ENCODE data around the gene COX18.
A peak's percentile ranks its signal among the peaks of the same experiment; 100 is the strongest.

The COX18 gene, protein sequence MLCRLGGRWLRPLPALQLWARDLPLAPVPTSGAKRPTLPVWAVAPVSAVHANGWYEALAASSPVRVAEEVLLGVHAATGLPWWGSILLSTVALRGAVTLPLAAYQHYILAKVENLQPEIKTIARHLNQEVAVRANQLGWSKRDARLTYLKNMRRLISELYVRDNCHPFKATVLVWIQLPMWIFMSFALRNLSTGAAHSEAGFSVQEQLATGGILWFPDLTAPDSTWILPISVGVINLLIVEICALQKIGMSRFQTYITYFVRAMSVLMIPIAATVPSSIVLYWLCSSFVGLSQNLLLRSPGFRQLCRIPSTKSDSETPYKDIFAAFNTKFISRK

DNA sequence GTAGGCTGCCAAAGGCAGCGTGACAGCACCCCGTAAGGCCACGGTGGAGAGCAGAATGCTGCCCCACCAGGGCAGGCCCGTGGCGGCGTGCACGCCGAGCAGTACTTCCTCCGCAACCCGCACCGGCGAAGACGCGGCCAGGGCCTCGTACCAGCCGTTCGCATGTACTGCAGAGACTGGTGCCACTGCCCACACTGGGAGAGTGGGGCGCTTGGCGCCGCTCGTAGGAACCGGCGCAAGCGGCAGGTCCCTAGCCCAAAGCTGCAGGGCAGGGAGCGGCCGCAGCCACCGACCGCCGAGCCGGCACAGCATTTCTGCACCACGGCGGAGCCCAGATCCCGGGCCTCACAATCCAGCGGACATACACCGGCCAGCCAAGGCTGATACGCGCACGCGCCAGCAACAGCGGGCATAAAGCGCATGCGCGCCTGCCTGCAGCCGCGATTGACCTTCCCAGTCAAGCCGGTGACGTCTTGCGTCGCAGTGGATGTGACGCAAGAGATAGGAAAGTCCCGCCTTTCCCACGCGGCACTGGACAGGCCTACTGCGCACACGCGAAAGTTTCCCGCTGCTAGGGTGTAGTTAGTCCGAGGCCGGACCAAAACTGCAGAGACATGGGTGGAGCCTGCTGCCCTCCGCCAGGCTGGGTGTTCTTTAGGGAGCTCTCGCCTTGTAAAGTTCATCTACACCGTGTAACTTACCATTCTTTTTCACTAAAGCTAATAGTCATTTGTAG, at the start of gene COX18:
Gene COX18 (minus strand): TSS at position 379 of the 736 bp plus-strand sequence. CDS start 67 bp downstream, at position 312.
- peak; percentile 93 for DNase-seq (ENCODE audit: low read depth)

DNA sequence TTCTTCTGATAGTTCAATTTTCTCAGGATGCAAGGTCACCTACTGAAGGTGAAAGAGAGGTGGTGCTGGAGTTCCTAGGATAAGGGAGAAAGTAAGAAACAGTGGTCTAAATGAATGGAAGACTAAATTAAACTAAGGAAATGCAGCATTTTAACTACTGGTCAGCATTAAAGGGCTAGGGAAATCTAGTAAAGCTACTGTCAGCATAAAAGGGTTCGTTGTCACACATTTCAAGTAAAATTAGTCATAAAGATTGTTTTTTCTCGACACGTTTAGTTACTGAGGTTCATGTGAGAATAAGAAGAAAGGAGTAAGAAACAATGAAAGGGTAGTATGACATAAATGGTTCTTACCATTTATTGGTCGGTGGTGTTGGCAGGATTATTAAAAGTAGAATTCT, 40.0 kb upstream of the COX18 start:
- DNase-seq (ENCODE audit: low read depth) = no peak

DNA sequence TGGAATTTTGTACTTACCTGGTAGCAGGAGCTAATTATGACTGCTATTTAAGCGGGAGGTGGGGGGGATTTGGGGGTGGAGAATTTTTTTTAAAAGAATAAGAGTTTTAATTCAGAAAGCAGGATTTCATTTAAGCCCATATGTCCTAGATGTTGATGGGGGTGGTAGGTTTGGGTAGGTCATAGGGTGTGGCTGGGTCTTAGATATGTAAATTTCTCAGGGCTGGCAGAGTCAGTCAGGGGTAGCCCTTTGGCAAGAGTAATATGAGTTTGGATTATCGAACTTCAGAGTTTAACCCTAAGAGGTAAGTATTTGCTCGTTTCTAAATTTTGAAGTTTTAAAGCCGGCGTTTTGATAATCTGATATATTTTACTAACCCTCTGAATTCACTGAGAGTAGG, 35.2 kb upstream of the COX18 start:
- no peak for DNase-seq (ENCODE audit: low read depth)

DNA sequence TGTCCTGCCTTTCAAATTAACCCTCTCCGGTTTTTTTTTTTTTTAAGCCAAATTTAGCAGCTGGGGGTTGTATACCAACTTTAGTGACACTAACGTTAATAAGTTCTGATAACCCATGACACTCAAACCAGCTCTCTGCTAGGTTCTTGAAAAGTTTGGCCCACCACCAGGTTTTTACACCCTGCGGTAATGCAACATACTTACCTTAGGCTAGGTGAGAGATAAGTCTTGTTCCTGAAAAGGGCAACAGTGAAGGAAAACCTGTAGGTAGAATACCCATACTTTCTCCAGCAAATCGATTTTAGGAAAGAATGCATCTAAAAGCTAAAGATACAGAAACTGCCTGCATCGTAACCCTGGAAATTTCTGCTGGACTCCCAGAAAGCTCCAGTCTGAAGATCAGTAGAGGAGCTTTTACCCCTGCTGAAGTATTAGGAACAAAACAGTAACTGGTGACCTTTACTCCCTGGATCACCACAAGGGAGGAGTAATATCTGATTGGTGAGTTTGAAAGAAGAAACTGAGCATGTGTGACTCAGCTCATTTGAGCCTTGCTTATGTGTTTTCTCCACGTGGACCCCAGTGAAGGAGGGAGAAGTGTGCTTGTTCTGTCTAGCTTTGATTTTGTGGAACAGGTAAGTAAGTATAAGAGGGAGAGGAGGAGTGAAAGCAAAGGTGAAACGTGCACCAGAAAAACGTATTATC, 34.4 kb upstream of the COX18 start:
- DNase-seq (ENCODE audit: low read depth) = no peak

DNA sequence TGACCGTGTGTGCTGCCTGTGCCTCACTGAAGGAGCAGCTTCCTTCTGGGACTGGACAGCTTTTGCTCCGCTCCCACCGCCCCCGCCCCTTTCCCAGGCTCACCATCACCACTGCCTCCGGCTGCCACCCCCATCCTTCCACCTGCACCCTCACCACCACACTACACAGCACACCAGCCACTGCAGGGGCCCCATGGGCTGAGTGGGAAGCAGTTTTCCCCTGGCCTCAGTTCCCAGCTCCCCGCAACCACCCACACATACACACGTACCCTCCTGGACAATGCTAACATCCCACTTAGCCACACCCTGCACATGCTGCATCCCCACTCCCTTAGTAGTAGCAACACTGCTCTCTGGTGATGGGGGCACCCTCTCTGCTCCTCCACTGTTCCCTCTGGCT, 29.6 kb upstream of the COX18 start:
- no peak for DNase-seq (ENCODE audit: low read depth)

DNA sequence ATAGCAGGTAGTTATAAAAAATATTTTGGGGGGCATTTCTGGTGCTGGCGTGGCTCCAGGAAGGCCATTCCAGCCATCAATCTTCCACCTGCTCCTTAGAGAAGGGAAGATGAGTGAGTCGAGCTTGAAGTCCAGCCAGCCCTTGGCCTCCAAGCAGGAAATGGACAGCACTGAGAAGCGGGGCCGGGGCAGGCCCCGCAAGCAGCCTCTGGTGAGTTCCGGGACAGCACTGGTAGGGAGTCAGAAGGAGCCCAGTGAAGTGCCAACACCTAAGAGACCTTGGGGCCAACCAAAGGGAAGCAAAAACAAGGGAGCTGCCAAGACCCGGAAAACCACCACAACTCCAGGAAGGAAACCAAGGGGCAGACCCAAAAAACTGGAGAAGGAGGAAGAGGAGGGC, 29.2 kb upstream of the COX18 start:
- no peak for DNase-seq (ENCODE audit: low read depth)

DNA sequence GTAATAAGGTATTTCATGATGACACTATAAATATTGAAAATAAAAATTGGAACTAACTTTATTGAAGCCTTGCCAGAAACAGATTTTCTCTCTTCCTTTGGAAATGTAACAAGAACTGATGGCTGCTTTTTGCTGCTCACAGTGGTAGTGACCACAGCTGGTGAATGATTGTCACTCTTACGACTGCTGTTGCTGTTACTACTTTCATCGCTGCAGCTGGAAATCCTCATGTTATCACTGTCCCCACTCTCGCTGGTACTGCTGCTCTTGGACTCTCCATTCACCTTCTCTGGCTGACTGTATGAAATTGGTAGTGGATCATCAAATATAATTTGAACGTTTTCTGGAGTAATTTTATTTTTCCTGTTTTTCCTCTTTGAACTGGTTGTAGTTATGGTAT, 28.5 kb upstream of the COX18 start:
- DNase-seq (ENCODE audit: low read depth) = no peak

DNA sequence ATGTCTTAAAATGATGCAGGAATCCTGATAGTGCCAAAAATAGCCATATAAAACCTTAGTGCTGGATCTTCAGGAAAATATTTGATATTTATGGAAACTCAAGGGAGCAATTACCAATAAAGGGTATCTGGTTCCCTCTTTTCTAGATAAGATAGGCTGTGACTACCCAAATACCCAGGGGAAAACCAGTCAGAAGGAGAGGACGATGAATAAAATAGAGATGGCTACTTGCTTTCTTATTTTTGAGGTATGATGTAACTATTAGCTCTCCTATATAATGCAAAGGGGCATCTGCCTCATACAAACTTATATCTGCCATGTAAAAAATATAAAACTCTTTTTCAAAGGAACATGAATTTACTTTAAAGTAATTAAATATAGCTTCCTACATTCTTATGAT, 23.4 kb upstream of the COX18 start:
- no peak for DNase-seq (ENCODE audit: low read depth)

DNA sequence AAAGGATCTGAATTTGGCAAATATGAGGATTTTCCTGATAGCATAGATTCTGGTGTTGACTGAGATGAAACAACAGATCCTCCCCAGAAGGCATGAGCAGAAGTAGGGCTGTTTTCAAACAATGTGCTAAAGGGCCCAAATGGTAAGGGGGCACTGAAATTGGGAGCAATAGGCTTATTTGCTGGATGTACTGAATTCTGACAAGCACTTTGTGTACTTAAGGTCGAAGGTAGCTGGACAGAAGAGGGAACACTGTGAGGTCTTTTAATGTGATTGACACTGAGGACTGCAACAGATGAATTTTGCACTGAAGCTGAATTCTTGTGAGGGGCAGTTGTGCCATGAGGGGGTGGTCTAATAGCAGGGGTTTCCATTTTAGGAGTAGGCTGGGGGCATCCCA, 21.2 kb upstream of the COX18 start:
- no peak for DNase-seq (ENCODE audit: low read depth)

DNA sequence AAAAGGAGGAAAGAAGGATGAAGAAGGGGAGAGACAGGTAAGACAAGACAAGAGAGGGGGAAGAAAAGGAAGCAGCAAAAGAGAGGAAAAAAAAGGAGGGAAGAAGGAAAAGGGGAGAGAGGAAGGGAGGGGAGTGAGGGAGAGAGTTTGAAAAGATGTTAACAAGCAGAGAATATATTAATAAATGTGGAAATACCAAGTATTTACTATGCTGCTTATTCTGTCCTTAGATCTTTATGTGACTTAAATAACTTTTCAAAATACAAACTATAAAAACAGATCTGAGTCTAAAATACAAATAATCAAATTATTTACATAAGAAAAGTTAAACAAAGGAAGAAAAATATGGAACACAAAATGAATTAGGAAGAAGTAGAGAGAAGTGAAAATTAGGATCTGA, 18.4 kb upstream of the COX18 start:
- no peak for DNase-seq (ENCODE audit: low read depth)

DNA sequence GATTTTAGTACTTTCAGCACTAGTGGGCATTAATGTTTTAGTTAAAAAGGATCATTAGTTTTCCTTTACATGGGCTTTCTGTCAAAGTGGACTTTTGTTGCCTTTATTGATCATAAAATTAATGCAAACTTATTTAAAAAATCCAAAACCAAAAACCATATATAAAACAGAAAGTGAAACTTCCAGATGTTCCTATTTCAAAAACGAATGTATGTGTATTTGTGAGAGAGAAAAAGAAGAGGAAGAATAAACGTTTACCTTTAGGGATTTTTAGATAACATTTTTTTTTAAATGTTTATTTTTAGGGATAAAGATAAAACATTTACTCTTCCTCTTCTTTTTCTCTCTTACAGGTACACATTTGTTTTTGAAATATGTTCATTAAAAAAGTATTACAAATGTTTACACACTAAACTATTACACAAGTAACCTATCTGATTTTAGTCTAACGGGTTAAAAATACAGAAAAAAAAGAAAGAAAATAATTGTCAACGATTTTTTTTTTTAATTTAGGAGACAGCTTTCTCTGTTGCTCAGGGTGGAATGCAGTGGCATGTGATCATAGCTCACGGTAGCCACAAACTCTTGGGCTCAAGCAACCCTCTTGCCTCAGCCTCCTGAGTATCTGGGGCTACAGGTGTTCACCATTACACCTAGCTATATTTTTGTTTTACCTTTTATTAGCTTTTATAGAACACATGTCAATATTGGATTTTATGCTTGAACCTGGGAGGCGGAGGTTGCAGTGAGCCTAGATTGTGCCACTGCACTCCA, 16.8 kb upstream of the COX18 start:
- DNase-seq (ENCODE audit: low read depth) = no peak

DNA sequence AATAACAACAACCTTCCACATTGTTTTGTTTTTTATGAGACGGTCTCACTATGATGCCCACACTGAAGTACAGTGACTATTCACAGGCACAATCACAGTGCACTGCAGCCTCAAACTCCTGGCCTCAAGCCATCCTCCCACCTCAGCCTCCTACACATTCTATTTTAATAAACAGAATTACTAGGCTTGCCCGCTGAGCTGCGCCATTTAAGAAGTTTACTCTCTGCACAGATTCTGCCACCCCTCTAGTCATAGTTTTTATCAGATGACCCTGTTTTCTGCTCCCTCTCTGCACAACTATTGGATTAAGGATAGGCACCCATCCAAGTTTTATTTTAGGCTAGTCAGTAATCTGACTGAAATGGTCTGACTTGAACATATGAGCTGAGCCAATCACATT, 11.3 kb upstream of the COX18 start:
- DNase-seq (ENCODE audit: low read depth) = no peak

DNA sequence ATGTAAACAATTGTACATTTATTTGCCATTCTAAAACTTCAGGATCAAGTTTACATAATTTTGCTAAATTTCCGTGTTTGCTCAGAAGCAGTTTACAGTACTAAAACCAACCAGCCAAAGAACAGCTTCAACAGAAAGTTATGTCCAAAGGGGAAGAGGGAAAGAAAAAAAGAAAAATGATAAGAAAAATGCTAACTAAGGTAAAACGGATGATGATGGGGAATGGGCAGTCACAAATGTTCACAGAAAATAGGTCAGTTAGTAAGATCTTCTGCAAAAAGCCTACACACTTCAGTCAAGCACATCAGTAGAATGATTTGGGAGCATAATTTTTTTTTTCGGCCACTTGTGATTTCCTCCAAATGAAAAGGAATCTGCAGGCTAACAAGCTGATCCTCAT, 6.3 kb upstream of the COX18 start:
- no peak for DNase-seq (ENCODE audit: low read depth)

DNA sequence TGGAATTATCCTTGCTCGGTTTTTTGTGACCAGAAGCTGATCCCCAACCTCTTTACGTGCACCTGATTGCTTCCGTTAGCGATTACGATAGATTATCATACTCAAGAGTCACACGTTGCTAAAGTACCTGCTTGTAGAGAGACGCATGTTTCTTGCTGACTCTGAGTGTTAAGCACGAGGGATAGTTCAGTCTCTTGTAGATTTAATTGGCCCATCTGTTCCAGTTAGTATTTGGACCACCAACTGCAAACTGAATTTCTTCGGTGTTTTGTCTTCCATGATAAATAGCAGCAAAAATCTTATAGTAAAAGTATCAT, 516 bp upstream of the COX18 start:
- no peak for DNase-seq (ENCODE audit: low read depth)

DNA sequence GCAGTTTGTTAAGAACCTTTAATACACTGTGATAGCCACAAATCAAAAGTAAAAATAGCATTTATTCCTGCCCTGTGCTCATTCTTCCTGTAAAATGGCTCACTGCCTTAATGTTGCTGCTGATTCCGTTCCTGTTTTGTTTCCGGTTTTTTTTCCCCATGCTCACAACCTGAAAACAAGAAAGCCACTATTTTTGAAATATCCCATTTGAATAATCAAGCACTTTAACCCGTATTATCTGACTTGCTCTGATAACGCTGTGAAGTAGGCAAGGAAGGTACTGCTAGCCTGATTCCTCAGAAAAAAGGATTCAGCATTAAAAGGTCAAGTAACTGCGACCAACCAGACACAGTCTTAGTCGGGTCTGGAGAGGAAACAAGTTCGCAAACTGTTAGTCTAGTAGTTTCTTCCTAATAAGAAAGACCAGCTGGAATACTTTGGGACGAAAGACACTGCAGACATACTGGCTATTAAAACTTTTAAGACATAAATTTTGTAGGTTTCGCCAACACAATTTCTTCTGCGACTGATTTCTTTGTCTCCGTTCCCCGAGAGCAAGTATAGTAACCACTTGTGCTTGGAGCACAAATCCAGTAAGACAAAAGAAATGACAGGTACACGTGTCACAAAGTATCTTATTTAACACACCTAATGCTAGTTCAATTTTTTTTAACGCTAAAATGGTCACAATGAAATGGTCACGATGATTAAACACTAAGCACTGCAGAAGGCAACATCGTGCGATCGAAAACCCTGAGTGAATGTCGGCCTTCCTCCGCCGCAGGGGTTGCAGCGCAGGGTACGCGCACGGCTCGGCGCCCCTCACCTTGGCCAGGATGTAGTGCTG, 802 bp downstream of the COX18 start:
- DNase-seq (ENCODE audit: low read depth) = no peak

DNA sequence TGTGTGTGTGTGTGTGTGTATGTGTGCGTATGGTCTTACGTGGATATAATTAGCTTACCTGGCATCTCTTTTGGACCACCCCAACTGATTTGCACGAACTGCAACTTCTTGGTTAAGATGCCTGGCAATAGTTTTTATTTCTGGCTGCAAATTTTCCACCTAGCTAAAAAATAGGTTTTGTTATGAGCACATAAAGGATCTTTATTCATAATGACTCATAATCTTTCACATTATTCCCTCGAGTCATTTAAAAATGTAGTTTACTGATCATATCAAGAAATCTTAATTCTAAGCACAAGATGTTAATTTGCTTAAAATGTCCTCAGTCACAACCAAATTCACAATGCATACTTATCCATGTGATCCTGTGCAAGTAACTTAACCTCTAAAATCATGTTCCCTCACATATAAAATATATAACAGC, 1.5 kb downstream of the COX18 start:
- no peak for DNase-seq (ENCODE audit: low read depth)

DNA sequence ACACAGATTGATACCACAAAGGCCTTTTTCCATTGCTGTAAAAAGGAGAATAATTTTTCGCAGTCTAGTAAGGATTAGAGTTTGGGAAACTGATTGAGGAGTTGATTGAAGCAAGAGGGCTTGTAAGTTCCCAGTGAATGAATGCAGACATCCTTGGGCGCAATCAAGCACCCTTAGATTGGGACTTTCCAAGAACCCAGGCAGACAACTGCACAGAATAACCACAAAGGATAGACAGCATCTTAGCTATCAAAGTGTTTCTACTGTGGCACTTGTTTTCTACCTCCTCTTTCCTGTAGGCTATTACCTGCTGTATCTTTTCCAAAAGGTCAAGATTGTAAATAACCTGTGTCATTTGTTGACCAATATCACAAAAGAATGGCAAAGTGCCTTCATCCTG, 2.6 kb downstream of the COX18 start:
- DNase-seq (ENCODE audit: low read depth) = no peak

DNA sequence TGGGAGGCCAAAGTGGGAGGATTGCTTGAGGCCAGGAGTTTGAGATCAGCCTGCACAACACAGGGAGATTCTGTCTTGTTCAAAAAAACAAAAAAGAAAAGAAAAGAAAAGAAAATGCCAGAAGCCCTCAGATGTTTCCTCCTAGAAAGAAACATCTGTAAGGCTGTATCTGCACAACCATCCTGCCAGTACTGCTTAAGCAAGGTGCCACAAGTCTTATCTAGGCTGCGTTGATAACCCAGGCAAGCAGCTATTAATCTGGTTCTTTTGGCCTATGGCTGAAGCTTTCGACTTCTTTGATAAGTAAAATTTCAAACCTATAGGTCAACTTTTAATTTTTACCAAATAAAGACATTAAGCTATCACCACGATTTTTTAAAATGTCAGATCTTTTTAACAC, 3.1 kb downstream of the COX18 start:
- no peak for DNase-seq (ENCODE audit: low read depth)

DNA sequence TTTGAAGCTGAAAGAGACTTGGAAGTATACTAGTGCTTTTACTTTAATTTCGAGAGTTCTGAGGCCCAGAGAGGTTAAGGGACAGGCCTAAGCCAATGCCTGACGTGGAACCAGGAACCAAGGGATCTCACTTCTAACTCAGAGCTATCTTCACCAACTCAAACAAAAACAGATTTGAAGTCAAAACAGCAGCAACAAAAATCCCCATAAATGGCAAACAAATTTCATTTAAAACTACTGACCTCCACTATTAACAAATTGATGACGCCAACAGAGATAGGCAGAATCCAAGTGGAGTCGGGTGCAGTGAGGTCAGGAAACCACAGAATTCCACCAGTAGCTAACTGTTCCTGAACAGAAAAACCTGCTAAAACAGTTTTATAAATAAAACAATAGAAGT, 5.0 kb downstream of the COX18 start:
- no peak for DNase-seq (ENCODE audit: low read depth)

DNA sequence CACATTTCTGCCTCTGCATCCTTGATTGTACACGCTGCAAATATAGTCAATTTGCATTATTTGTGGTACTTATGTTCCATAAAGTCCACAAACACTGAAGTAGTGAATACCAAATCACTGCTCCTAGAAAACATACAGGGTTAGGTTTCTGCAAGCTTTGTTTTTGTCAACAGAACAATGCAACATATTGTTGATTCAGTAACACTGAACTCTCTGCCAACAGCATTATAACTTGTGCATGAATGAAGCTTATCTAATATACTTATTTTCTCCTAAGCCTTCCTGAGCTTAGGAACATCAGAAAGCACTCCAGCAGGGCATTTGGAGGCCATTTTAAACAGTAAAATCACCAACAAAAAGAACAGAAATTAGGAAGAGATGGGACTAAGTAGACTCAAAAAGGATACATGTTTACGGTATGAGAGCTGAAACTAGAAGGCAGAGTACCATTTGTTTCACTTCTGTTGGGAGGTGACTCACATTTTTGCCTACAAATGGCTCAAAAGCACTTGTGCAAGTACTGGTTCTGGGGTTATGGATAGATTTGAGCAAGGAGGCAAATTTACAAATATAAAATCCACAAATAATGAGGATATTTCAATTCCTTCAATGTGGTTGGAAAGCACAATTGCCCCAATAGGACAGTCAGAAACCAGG, 14.1 kb downstream of the COX18 start:
- DNase-seq (ENCODE audit: low read depth) = no peak

DNA sequence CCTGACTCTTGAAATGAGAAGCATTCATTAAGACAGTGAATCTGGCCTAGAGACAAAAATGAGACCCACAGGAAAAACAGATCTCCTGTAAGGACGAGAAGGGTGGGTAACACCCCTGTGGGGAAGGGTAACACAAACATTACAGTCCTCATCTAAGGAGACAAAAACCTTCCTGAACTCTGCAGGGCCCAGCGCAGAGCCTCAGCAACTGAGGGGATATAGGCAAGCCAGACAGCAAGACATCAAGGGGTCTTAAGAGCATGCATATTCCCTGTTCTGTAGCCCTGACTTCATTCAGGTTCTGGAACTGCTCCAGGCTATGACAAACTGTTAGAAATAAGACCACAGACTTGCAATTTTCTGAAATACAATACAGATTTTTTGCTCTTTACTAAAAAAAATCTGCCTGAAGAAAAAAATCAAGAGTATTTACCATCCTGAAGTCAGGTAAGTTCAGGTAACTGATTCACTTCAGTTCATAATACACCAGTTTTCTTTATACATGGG, 15.5 kb downstream of the COX18 start:
- no peak for DNase-seq (ENCODE audit: low read depth)
